Subcutaneous adipose tissue (tissue), 4 donors: ENCODE results near the gene KRT86. TPM values are rescaled to one million over a fixed set of nuclear protein-coding genes. Genes with fewer than 3 reads are reported as not detected.

Source experiments
- CTCF ChIP-seq: fragments of 450-650 bp; IDR thresholded peaks from one replicate; pipeline ENCODE4 v1.5.1; 2016; ENCODE audit warnings: low read depth, mild to moderate bottlenecking, control low read depth, antibody characterized with exemption, moderate library complexity
- total RNA-seq, 4 donors: library from RNA; depleted of rRNA; stranded (reverse); fragments of >200 nt; gene quantifications; one replicate each; pipeline ENCODE4 v1.1.0, GENCODE V29; 2016

Gene KRT86
- total RNA-seq, 4 donors from 2014 or later: 0.34 TPM; not detected in 3

DNA sequence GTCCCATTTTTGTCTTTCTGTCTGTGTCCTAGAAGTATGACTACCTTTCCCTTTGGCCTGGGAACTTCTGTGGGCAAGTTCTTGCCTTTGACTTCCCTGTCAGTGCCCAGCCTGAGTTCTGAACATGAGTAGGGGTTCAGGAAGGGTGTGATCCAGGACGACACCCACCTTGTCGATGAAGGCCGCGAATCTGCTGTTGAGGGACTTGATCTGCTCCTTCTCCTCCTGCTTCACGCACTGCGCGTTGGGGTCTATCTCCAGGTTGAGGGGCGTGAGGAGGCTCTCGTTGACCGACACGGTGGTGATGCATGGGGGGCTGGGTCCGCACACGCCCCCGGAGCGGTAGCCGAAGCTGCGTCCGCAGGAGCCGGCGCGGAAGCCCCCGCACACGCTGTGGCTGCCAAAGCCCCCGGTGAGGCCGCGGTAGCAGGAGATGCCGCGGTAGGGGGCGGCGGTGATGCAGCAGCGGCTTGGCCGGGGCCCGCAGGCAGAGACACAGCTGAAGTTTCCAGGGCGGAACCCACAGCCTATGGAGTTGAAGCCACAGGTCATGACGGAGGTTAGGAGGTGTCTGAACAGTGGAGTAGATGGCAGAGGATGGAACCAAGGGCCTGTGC, 46.4 kb downstream of the KRT86 start, which contains the start of gene KRT83:
KRT83 (minus strand) TSS at position 615 of the 617 bp plus-strand sequence; CDS start at position 552, 63 bp downstream.
- no peak for TF ChIP-seq CTCF

DNA sequence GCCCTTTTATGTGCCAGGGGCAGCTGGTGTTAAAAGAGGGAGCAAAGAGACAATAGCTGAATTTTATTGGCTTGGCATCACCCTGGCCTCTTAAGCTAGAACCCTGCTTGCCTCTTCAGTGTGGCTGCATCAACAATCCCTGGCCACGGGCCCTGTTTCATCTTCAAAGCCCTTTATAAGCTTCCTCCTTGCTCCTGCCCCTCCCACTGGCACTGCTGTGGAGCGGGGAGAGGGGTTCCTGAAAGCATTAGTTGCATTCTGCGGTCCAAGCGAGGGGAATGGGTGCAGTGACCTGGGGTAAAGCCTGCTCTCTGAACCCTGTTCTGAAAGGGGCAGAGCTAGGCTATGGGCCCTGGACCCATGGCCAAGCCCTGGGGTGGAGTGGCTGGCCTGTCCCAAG, 47.0 kb downstream of the KRT86 start:
- no peak for TF ChIP-seq CTCF

- no peak for TF ChIP-seq CTCF
These were observed 47.6 kb downstream of the KRT86 start for GRCh38 chr12:52322069-52322468.

- TF ChIP-seq CTCF: no peak
These were observed 48.6 kb downstream of the KRT86 start for GRCh38 chr12:52323001-52323400.

GRCh38 chr12:52323416-52324152, 49.1 kb downstream of the KRT86 start:
- no peak for TF ChIP-seq CTCF

- no peak for TF ChIP-seq CTCF
These were observed 49.7 kb downstream of the KRT86 start for GRCh38 chr12:52324153-52324444.

DNA sequence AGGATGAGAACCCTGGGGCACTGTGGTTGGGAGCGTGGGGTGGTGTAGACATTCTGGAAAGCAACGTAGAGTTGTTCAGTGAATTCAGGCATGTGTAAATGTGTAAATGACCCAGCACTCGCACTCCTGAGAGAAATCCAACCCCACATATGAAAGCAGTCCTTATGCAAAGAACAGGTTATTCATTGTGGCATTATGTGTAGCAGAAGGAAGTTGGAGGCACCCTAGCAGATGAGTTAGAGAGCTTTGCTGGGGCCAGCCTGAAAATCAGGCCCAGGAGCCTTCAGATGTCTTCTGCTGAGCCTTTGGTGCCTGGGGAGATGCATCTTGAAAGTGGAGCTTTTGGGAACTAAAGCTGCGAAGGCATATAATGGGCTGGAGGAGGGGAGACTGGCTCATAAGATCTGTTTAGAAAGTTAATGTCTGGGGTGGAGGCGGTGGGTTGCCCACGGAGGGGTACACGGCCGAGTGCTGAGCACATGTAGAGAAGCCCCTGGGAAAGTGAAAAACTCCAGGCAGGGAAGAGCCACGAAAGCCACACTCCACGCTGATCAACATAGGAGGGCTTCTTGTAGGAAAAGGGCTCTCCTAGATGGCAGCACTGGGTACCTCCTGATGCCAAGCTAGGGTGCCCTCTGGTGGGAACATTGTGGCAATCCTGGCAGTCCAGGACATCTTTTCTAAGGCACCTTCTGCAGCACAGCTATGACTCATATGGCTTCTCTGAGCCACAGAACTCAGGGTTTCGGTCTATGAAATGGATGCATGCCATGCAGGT, 52.8 kb downstream of the KRT86 start:
- TF ChIP-seq CTCF: no peak
